NCI-H226 (cell line): ENCODE data around the gene LIN54.
"Not testable (repeated sequence)": the region's sequence is repeated elsewhere in the genome, so short reads cannot be mapped to it uniquely, and the experiment has no call there.

Experiments
- DNase-seq: peaks from one replicate; pipeline ENCODE4 v3.0.0-alpha.2; 2015

The LIN54 gene

DNA sequence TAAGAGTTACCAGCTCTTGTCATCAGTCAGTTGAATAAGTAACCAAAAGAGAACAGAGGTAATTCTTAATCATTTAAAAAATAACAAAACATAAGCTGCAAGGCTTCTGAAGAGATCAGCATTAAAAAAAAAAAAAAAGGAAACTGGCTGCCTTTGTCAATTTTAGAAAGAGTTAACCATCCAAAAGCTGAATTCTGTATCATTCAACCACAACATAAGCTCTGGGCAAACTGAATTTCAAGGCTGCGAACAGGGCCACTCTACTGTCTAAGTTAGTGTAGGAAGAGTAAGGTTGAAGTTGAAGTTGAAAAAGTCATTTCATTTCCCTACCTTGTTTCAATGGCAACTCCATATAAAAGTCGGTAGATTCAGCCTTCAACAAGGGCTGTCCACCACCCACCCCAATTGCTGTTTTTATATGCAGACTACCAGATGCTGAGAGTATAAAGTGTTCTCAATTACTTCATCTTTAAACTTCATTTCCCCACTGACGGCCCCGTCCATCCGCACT, 1.1 kb upstream of the LIN54 start:
- DNase-seq, result no peak

DNA sequence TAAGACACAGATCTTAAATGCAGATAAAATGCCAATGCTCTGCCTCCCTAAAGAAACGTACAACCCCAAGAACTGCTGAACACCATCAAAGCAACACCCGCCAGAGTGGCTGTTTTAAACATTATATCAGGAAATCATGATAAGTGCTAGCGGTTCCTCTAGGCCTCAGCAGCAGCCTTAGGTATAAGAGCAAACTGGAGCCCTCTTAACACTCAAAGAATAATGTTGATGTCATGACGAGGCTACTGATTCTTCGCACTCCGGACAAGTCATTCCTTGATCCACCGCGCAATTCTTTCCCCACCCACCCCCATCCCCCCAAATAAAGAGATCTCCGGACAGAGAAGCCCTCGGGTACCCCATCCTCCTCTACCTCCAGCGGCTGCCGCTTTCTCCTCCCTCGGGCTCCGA, 507 bp downstream of the LIN54 start:
- DNase-seq, result no peak

DNA sequence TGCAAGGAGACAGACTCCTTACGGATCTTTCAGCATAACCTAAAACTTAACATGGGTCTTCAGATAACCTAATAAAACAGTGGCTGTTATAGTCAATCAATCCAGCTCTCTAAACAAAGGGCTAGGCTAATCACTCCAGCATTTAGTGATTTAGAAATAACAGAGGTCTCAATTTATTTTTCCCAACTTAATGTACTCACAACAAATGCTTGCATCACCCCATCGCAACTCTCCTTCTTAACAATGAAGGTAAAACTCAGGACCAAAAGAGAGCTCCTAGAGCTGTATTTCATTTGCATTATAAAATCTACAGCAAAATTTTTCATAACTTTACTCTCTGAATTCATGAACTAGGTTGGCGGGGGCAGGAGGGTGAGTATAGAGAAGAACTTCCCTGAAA, 1.1 kb downstream of the LIN54 start:
- no peak for DNase-seq

DNA sequence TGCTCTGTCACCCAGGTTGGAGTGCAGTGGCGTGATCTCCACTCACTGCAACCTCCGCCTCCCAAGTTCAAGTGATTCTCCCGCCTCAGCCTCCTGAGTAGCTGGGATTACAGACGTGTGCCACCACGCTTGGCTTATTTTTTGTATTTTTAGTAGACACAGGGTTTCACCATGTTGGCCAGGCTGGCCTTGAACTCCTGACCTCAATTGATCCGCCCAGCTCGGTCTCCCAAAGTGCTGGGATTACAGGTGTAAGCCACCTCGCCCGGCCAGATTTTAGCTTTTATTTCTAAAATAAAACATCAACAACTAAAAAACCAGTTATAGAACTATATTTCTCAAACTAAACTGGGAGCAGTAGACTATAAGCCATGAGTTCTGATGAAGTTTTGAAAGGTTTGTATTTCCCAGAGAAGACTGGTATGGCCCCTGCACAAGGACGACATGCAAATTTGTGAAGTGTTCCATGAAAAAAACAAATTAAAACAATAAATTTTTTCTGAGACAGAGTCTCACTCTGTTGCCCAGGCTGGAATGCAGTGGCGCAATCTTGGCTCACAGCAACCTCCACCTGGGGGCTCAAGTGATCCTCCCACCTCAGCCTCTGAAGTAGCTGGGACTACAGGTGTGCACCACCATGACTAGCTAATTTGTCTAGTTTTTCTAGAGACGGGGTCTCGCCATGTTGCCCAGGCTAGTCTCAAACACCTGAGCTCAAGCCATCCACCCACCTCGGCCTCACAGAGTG, 7.4 kb downstream of the LIN54 start:
- not testable (repeated sequence) for DNase-seq

DNA sequence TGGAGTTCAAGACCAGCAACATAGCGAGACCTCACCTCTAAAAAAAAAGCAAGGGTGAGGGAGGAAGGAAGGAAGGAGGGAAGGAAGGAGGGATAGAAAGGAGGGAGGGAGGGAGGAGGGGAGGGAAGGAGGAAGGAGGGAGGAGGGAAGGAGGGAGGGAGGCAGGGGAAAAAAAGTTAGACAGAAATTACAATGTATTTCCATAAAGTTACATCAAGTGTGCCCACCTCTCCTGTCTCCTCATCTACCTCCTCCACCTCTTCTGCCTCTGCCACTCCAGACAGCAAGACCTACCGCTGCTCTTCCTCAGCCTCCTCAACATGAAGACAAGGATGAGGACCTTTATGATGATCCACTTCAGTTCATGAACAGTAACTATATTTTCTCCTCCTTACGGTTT, 8.3 kb downstream of the LIN54 start:
- no peak for DNase-seq

DNA sequence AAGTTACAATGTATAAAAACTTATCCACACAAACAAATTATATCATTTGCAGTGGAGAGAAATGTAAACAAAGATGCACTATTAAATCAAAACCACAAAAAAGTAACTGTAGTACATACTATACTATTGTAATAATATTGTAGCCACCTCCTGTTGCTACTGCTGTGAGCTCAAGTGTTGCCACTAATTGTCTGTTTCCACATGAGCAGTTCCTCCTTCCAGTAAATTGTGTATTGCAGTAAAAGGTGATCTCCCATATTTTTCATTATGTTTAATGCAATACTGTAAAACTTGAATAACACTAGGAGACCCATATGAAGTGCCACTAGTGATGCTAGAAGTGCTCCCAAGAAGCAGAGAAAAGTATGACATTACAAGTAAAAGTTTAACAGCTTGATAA, 11.7 kb downstream of the LIN54 start:
- DNase-seq, result no peak

DNA sequence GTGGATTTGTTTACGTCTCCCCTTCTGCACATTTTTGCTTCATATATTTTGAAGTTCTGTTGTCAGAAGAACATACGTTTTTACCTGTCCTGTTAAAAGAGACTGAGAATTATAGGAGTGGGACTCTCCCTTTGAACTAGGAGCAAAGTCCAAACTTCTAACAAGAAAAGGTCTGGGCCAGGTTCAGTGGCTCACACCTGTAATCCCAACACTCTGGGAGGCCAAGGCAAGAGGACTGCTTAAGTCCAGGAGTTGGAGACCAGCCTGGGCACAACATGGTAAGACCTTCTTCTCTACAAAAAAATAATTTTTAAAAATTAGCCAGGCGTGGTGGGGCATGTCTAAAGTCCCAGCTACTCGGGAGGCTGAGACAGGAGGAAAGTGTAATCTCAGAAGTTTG, 15.8 kb downstream of the LIN54 start:
- DNase-seq, result no peak

DNA sequence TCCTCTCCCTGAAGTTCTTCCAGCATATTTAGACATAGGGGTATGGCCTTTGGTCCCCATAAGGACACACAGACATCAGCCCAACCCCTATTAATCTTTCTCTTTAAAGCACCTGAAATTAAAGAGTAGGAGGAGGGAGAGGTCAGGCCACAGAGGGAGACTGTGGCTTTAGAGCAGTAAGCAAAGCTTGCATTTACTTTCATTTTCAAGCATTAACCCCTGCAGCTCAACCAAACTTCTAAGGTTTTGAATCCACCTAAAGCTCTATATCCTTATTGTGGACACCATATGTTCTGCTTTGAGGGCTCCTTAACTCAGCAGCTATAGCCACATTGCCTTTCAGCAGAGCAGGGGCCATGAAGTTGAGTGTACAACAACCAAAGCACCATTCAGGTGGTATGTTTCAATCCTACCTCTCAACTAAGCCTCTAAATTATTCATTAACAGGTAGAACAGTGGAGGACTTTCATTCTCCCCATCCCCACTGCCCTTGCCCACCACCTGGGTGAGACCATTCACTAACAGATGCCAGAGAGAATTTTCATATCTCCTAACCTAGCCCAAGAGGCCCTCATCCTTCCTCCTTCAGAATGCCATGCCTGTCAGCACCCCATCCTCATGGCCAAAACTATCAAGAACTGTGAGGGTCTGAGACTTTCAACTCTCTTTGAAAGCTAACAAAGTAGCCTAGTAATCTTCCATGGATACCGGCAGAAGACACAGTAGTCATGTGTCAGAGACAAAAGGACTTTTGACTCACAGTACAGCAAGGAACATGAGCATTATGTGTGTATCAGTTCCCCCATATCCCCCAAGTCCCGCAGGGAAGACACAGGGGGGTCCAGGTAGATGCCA, 20.8 kb downstream of the LIN54 start:
- DNase-seq, result no peak

DNA sequence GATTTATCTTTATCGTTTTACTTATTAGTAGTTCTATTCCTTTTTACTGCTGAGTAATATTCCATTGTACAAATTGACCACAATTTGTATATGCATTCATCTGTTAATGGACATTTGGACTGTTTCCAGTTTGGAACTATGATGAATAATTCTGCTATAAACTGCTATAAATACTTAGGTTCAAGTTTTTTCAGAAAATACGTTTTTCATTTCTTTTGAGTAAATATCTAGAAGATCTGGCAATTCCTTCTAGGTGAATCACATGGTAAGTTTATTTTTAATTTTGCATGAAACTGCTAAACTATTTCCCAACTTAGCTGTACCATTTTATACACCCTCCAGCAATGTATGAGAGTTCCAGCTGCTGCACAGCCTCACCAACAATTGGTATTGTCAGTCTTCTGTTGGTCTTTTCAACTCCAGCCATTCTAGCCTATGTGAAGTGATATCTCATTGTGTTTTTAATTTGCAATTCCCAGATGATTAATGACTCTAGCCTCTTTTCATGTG, 22.2 kb downstream of the LIN54 start:
- DNase-seq, result no peak

DNA sequence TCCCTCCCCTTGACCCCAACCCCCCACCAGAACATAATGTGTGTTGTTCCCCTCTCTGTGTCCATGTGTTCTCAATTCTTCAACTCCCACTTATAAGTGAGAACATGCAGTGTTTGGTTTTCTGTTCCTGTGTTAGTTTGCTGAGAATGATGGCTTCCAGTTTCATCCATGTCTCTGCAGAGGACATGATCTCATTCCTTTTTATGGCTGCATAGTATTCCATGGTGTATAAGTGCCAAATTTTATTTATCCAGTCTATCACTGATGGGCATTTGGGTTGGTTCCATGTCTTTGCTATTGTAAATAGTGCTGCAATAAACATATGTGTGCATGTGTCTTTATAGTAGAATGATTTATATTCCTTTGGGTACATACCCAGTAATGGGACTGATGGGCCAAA, 23.1 kb downstream of the LIN54 start:
- DNase-seq, result not testable (repeated sequence)

DNA sequence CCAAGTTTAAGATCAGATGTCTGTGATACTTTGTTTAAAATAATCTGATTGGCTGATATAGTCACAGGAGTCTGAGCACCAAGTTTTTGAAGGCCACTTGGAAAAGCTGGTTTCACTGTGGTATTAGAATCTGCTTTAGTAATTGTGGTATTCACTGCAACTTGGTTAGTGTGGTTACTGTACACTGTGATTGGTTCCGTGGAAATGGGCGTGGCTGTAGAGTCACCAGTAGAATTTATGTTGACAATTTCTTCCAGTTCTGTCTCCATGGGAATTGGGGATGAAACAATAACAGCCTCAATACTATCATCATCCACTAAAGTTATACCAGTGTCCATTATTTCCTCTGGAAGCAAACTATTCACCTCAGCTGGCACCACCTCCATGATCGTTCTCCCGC, 26.2 kb downstream of the LIN54 start:
- DNase-seq, result peak; percentile 68

DNA sequence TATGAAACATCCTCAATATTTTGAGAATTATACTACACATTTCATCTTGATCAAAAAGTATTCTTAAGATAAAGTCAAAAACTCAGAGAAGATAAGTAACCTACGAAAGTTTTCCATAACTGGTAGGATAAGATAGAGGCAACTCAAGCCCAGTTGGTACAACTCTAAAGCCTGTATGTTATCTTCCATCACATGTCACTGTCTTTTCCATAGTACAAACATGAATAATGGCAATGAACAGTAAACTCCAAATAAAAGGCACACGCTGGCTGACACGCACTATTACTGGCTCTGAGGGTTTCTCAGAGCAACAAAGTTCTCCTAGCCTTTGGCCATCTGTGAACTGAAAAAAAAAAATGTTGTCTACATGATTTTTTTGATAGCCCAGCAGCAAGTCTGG, 27.2 kb downstream of the LIN54 start:
- no peak for DNase-seq

DNA sequence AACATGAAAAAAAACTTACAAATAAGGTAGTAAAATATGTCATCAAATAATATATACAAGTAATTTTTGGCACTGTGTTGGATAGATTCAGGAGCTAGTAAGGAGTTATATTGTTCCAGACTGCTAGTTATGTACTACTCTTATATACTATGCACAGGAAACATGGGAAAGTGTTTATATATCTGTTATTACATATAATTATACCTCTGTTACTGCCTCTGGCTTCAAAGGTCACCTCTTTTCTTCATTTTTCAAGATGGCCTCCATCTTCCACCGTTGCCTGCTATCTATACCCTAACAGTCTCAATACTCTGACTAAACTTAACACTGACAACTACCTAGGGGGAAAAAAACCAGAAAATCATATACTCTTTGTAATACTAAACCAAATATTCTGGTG, 29.5 kb downstream of the LIN54 start:
- DNase-seq, result no peak

DNA sequence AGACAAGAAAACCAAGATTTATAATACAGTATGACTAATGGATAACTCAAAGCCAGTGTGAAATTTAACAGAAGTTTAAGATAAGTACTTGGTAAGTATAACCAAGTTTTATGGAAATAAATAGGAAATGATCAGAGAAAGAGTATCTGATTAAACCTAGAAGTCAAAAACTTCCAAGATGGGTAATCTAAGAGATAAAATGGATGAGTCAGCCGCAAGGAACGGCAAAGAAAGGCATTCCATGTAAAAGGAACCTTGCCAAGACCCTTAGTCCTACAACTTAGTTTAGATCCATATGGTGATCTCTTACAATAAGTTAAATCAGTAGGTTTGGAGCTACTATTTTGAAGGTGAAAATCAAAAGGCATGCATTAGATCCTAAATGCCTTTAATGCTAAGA, 34.8 kb downstream of the LIN54 start:
- DNase-seq, result peak; percentile 15

DNA sequence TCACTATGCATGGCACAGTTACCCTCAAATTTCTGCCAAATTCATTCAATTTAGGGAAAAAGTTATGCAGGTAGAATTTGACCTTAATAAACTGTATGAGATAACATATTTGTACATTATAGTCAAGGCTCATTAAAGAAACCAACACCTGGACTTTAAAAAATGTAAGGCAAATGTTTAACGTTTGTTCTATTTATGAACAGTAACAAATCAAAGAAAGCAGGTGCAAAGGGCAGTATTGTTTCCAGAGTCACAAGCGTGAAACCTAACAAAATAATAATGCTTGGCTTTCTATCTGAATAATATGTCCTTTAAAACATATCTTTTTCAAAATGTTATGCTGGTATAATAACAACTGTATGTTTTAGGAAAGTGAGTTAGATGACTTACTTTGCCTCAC, 41.2 kb downstream of the LIN54 start:
- DNase-seq, result no peak

DNA sequence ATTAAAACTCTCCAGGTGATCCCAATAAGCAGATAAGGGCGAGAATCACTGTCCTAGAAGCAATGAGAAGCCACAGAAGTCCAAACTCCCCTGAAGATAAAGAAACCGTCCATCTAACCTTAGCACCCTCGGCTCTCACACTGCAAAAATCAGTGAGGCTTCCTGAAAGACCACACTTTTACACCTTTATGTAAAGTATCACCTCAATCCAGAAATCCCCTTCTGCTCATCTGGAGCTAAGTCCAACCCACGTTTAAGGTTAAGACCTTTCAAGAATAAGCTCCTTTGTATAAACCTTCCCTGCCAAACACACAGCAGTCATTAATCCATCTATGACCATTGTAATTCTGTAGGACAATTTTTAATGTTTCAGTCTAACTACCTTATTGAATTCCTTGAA, 41.7 kb downstream of the LIN54 start:
- DNase-seq, result no peak

DNA sequence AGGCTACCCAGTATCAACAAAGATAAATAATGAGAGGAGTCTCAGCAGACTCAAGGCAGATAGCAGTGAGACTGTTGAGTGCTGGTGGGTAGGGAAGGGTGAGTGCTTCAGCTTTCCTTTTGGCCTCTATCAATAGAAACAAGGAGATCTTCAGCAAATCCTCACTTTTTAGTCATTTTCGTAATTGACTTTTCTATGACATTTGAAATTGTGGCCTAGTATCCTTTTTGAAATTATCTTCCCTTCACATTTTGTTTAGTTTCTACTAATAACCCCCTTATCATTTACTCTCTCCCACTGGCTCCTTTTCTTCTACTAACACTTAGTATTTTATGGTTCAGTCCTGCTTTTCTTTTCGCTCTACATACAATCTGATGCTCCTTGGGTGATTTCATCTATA, 44.9 kb downstream of the LIN54 start:
- no peak for DNase-seq

DNA sequence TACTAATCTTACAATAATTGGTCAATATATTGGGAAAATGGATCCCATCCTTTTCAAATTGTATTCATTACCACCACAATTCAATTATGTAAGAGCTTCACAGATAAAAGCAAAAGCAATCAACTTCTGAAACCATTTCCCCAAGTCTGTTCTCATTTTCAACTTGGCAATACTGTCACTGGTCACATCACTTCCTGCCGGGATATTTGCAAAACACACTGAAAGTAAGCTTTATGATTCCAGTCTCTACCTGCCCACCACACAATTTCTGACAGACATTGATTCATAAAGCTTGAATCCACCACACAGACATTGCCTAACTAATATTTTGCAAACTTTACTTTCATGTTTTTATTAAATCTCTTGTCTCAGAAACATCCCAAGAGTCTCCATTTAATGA, 53.6 kb downstream of the LIN54 start:
- no peak for DNase-seq

DNA sequence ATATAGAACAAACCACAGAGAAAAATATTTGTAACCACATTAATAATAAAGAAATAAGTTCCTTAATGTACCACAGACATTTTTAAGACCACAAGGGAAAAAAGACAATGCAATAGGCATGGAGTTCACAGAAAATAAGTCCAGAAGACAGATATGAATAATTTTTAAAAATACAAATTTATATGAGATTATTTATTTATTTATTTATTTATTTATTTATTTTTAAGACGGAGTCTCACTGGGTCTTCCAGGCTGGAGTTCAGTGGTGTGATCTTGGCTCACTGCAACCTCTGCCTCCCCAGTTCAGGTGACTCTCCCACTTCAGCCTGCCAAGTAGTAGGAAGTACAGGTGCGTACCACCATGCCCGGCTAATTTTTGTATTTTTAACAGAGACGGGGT, 56.4 kb downstream of the LIN54 start:
- no peak for DNase-seq

DNA sequence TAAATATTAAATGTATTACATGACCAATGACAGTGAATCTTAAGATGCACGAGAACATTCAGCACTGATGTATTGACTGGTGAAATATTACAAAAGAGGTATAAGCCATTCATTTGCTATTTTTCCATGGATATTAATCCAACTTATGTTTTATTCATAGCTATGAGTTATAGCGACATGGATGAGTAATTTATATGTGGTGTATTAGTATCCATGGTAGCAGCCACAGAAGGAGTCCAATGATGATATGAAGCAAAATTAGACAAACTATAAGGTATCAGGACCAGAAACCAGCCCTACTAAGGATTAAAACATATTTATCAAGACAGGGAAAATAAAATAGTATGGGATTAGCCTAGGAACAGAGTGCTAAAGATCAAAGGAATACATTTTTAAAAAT, 59.4 kb downstream of the LIN54 start:
- DNase-seq, result no peak

DNA sequence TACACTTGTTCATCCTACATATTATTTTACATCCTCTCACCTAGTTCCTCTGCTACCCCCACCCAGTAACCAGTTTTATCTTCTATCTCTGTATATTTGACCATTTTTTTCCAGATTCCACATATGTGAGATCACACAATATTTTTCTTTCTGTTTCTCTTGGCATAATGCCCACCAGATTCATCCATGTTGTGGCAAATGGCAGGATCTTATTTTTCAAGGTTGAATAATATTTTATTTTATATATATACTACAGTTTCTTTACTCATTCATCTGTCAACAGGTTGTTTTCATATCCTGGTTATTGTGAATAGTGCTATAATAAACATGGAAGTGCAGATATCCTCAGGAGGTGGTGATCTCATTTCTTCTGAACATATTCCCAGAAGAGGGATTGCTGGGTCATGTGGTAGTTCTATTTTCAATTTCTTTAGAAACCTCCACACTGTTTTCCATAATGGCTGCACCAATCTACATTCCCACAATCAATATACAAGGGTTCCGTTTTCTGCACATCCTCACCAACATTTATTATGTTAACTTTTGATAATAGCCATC, 61.9 kb downstream of the LIN54 start:
- peak; percentile 27 for DNase-seq

DNA sequence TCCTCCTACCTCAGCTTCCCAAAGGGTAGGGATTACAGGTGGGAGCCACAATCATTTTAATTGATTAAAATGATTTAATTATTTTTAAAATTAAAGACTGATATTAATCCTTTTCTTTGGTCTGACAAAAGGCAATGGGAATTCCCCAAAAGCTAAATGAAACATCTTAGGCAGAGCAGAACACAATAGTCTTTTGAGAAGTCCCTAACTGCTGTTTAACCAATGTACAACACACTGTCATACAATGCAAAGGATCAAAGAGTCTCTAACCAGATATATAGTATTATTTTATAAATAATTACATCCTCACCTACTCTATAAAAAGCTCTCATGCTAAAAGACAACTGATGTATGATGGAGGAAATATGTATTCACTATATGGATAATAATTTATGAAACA, 63.1 kb downstream of the LIN54 start:
- DNase-seq, result no peak

DNA sequence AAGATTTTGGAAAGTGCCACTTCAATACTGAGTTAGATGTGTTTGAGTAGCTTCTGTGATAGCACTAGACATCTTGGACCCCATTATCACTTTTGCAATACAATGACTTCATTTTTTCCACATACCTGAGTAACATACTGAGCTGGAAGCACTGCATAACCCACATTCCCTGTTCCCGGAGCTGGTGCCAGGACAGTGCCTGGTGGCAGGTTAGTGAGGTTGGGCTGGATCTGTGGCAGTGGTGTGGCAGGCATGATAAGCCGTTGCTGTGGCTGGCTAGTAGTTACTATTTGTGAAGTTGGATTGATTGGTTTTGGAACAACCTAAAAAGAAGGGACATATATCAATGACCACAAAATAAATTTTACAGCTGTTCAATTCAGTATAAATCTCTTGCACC, 71.2 kb downstream of the LIN54 start:
- no peak for DNase-seq

DNA sequence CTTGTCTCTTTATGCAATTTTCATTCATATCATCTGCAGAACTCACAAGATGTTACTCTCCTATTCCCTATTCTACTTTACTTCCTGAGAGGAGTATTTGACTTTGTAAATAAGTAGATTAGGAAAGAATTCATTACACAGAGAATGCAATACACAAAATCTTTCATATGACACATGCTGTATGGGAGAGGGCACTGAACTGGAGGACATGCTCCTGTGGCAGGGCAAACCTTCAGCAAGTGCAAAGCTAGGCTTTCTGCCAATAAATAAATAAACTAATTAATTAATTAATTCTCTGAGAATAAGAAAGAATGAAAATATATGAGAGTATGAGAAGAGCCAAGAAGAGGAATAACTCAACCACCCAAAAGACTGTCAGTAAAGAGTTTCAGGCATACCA, 76.2 kb downstream of the LIN54 start:
- DNase-seq, result no peak
